Measurements from ENCODE around the gene ADPGK. TPM values are rescaled to one million over a fixed set of nuclear protein-coding genes. Genes with fewer than 3 reads are reported as not detected.

The ADPGK gene
- total RNA-seq, 4 donors from 2014 or later, result 53.0 to 74.6 (median 61.7) TPM

DNA sequence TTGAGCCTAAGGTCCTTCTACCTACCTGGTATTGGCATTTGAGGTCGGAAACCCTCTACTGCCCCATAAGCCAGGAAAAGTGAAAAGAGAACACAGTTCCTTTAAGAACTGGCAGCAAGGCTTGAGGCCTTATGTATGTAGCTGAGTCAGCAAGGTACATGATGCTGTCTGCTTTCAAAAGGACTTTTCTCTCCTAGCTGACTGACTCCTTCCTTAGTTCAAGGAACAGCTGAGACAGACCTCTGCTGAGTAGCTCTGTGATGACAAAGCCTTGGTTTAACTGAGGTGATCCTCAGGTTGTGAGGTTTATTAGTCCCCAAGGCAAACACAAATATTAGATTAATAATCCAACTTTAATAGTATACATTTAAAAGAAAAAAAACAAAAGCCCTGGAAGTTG lies 45.8 kb downstream of the ADPGK start:
- TF ChIP-seq, protein P1, sequence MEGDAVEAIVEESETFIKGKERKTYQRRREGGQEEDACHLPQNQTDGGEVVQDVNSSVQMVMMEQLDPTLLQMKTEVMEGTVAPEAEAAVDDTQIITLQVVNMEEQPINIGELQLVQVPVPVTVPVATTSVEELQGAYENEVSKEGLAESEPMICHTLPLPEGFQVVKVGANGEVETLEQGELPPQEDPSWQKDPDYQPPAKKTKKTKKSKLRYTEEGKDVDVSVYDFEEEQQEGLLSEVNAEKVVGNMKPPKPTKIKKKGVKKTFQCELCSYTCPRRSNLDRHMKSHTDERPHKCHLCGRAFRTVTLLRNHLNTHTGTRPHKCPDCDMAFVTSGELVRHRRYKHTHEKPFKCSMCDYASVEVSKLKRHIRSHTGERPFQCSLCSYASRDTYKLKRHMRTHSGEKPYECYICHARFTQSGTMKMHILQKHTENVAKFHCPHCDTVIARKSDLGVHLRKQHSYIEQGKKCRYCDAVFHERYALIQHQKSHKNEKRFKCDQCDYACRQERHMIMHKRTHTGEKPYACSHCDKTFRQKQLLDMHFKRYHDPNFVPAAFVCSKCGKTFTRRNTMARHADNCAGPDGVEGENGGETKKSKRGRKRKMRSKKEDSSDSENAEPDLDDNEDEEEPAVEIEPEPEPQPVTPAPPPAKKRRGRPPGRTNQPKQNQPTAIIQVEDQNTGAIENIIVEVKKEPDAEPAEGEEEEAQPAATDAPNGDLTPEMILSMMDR (IDR thresholded peaks at IDR 0.05), result no peak
- no peak for TF ChIP-seq POLR2A (IDR thresholded peaks at IDR 0.05)
- Histone ChIP-seq H3K27me3 (no peaks in the 10 kb centered on the region), H3K4me3 (replicated peaks in 1 of 3) (no peak overlapping the region), H3K9me3 (no peaks in the 10 kb centered on the region), H3K27ac (no peak overlapping the region), H3K4me1 (no peaks in the 10 kb centered on the region), H3K36me3 (peaks cover 18 to 25% of the 10 kb centered on the region in 2 donors)
- 95 to 100% methylated on average over 1 of the region's 1 CpG for WGBS, 2 donors
- no peak for DNase-seq
- intact Hi-C loops (cut with DNase I), result no loop called here

DNA sequence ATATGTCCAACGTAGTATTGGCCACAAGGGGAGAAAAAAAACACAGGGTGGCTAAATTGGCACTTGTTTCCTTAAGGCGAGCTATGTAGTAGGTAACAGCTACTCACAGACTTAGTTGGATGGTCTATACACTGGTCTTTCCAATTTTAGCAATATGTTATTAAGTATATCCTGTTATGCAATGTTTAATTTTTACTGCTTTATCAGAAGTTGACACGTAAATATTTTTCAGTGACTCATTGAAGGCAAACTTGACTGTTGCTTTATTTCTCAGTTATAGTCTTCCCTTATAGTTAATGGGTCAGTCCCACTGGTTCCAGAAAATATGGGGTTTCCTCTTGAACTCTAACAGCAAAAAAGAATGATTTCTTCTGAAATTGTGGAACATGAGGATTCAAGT lies 46.5 kb downstream of the ADPGK start:
- 89 to 90% methylated on average over 3 of the region's 3 CpGs for WGBS, 2 donors
- no peaks in the 10 kb centered on the region for H3K9me3 ChIP-seq
- H3K4me1 ChIP-seq, result no peaks in the 10 kb centered on the region
- H3K27me3 ChIP-seq, result no peaks in the 10 kb centered on the region
- H3K36me3 ChIP-seq, result peaks cover 18 to 25% of the 10 kb centered on the region in 2 donors
- TF ChIP-seq, protein P1 (IDR thresholded peaks at IDR 0.05), result no peak
- no peak for TF ChIP-seq POLR2A (IDR thresholded peaks at IDR 0.05)
- no peak overlapping the region for H3K27ac ChIP-seq
- H3K4me3 ChIP-seq (replicated peaks in 1 of 3), result no peak overlapping the region
- intact Hi-C loops (cut with DNase I), result no loop called here
- no peak for DNase-seq

DNA sequence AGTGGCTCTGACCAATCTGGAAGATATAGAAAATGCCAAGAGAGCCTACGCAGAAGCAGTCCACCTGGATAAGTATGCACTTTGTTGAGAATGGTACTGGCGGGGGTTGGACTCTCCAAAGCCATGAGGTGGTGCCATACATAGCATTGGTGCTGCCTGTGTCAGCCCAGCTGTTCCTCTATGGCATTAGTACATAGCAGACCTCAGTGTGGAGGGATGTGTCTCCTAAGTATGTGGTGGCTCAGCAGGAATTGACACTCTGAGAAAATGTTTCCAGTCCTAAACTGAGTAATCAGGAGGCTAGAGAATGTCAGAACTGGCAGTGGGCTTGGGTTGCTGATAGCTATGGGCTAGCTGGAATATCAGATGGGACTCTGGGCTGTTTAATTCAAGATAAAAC lies 48.4 kb downstream of the ADPGK start:
- no peak overlapping the region for H3K4me3 ChIP-seq (replicated peaks in 1 of 3)
- DNase-seq, result no peak
- H3K27me3 ChIP-seq, result no peaks in the 10 kb centered on the region
- intact Hi-C loops (cut with DNase I), result no loop called here
- no peak for TF ChIP-seq POLR2A (IDR thresholded peaks at IDR 0.05)
- TF ChIP-seq, protein P1 (IDR thresholded peaks at IDR 0.05), result no peak
- H3K9me3 ChIP-seq, result no peaks in the 10 kb centered on the region
- no peak overlapping the region for H3K27ac ChIP-seq
- peaks cover 18 to 25% of the 10 kb centered on the region in 2 donors for H3K36me3 ChIP-seq
- H3K4me1 ChIP-seq, result no peaks in the 10 kb centered on the region
- WGBS, 2 donors, result 86 to 95% methylated on average over 2 of the region's 2 CpGs

DNA sequence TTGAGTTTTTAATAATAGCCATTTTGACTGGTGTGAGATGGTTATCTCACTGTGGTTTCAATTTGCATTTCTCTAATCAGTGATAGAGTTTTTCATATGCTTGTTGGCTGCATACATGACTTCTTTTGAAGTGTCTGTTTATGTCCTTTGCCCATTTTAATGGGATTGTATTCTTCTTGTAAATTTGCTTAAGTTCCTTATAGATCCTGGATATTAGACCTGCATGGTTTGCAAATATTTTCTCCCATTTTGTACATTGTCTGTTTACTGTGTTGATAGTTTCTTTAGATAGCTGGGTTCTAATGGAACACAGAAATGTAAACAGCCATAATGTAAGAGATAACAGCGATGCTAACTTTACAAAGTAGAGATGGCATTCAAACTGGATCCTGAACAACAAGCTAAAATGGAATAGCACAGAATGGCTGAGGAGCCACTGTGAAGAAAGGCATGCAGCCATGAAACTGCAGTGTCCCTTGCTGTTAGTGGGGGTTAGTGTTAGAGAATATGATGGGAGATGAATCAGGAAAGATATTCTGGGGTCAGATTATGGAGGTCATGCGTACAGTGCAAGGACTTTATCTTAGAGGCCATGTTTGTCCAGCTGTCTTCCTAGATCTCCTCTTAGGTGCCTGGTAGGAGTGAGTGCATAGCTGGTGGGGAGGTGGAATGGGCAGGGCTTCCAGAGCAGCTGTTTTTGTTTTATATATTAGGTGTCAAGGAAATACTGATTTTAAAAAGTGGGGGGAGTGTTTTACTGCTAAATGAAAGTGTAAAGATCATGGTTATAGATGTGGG lies 49.4 kb downstream of the ADPGK start:
- H3K27ac ChIP-seq, result no peak overlapping the region
- H3K9me3 ChIP-seq, result no peaks in the 10 kb centered on the region
- intact Hi-C loops (cut with DNase I), result no loop called here
- no peaks in the 10 kb centered on the region for H3K4me1 ChIP-seq
- DNase-seq, result no peak
- H3K27me3 ChIP-seq, result no peaks in the 10 kb centered on the region
- WGBS, 2 donors, result 94% methylated on average over 2 of the region's 2 CpGs
- no peak for TF ChIP-seq POLR2A (IDR thresholded peaks at IDR 0.05)
- H3K4me3 ChIP-seq (replicated peaks in 1 of 3), result no peak overlapping the region
- H3K36me3 ChIP-seq, result peaks cover 12 to 20% of the 10 kb centered on the region in 2 donors

DNA sequence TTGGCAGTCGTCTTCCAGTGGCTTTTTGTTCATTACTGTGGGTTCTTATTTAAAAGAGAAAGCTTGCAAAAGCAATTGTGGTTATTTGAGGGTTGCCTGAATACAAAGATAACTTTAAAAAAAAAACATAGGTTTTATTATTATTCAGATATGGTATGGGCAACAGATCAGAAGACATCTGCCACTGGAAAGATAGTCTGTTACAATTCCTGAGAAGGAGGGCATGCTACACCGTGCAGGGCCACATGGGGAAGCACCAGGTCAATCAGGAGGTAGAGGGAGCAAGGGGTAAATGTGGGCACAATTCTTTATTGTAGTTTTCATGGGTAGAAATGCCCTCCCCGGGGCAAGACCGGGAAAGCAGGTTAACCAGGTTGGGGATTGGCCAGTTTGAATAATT lies 51.0 kb downstream of the ADPGK start:
- Histone ChIP-seq H3K9me3 (no peaks in the 10 kb centered on the region), H3K4me1 (no peaks in the 10 kb centered on the region), H3K27me3 (no peaks in the 10 kb centered on the region), H3K36me3 (peaks cover 12 to 14% of the 10 kb centered on the region in 2 donors), H3K27ac (no peak overlapping the region), H3K4me3 (replicated peaks in 1 of 3) (no peak overlapping the region)
- 86 to 93% methylated on average over 4 of the region's 4 CpGs for WGBS, 2 donors
- no peak for TF ChIP-seq POLR2A (IDR thresholded peaks at IDR 0.05)
- TF ChIP-seq, protein P1 (IDR thresholded peaks at IDR 0.05), result no peak
- intact Hi-C loops (cut with DNase I), result no loop called here
- no peak for DNase-seq

Data from thyroid gland (tissue), 4 donors.